Keratinocyte (primary cell): Measurements from ENCODE around the gene RPS26.

Experiments
- EZH2 ChIP-seq: IDR thresholded peaks from one replicate; pipeline ENCODE4 v1.6.1; 2012; ENCODE audit warnings: inconsistent platforms, mild to moderate bottlenecking, low read length, moderate library complexity
- TF ChIP-seq, protein P1 (sequence below), 3 experiments: IDR thresholded peaks in 1 of 3; conservative IDR thresholded peaks in 1 of 3; optimal IDR thresholded peaks in 1 of 3; 2 replicates in 2 of 3; 3 replicates in 1 of 3; pipeline versions ENCODE3 to v1.5.1; 2011; ENCODE audit warnings: low read length in 3 of 3, mild to moderate bottlenecking in 3 of 3, moderate library complexity in 2 of 3, control low read depth in 1 of 3, inconsistent platforms in 1 of 3; ENCODE audit not compliant: insufficient read depth in 2 of 3; ENCODE audit errors: extremely low read depth in 1 of 3

DNA sequence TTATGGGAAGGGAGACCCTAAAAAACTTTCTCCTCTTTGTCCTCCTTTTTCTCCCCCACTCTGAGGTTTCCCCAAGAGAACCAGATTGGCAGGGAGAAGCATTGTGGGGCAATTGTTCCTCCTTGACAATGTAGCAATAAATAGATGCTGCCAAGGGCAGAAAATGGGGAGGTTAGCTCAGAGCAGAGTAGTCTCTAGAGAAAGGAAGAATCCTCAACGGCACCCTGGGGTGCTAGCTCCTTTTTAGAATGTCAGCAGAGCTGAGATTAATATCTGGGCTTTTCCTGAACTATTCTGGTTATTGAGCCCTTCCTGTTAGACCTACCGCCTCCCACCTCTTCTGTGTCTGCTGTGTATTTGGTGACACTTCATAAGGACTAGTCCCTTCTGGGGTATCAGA, 4.6 kb upstream of the RPS26 start:
- TF ChIP-seq, protein P1, sequence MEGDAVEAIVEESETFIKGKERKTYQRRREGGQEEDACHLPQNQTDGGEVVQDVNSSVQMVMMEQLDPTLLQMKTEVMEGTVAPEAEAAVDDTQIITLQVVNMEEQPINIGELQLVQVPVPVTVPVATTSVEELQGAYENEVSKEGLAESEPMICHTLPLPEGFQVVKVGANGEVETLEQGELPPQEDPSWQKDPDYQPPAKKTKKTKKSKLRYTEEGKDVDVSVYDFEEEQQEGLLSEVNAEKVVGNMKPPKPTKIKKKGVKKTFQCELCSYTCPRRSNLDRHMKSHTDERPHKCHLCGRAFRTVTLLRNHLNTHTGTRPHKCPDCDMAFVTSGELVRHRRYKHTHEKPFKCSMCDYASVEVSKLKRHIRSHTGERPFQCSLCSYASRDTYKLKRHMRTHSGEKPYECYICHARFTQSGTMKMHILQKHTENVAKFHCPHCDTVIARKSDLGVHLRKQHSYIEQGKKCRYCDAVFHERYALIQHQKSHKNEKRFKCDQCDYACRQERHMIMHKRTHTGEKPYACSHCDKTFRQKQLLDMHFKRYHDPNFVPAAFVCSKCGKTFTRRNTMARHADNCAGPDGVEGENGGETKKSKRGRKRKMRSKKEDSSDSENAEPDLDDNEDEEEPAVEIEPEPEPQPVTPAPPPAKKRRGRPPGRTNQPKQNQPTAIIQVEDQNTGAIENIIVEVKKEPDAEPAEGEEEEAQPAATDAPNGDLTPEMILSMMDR (optimal IDR thresholded peaks at IDR 0.05 in 1 of 3, IDR thresholded peaks at IDR 0.05 in 1 of 3, conservative IDR thresholded peaks at IDR 0.05 in 1 of 3; ENCODE audit: extremely low read depth in 1 of 3, insufficient read depth in 2 of 3, low read length in 3 of 3): no peak
- TF ChIP-seq EZH2: no peak
